Measurements from ENCODE around the gene TTLL11. TPM values are rescaled to one million over a fixed set of nuclear protein-coding genes. Genes with fewer than 3 reads are reported as not detected.

The TTLL11 gene
- total RNA-seq, 2 experiments from 2014 or later = 3.3 to 6.9 TPM

GRCh38 chr9:121876658-121877271 lies 216.3 kb downstream of the TTLL11 start:
- Histone ChIP-seq H3K9me2 (ENCODE audit: insufficient read depth, low read length) (no peaks in the 10 kb centered on the region), H3K79me2 (ENCODE audit: insufficient read depth, low read depth, low read length) (no peaks in the 10 kb centered on the region), H2AFZ (ENCODE audit: low read length) (no peak overlapping the region), H4K20me1 (ENCODE audit: insufficient read depth, low read length) (no peaks in the 10 kb centered on the region), H3K4me2 (ENCODE audit: low read length) (no peak overlapping the region), H3K36me3 (ENCODE audit: insufficient read depth, low read length) (no peaks in the 10 kb centered on the region), H3K4me1 (ENCODE audit: insufficient read depth, low read length, poor library complexity, severe bottlenecking) (no peaks in the 10 kb centered on the region), H3K9me3 (ENCODE audit: low read length) (no peaks in the 10 kb centered on the region), H3K27ac (ENCODE audit: low read depth, low read length, poor library complexity, severe bottlenecking) (no peak overlapping the region), H3K4me3 (ENCODE audit: low read depth, low read length, poor library complexity, severe bottlenecking) (no peak overlapping the region)
- no TSS peak for BruUV-seq (replicated peaks)
- intact Hi-C loops (cut with micrococcal nuclease; ENCODE audit: unreplicated experiment) = no loop called here
- DNase-seq (ENCODE audit: low spot score) = no peak
- CTCF ChIA-PET (ENCODE audit: unreplicated experiment) = no interaction called here
- no peak for TF ChIP-seq EZH2phosphoT487 (IDR thresholded peaks at IDR 0.05; ENCODE audit: borderline replicate concordance, low read depth, low read length)
- POLR2A ChIA-PET = interaction anchor here (0.6 to 1.4 kb wide), 3 partner anchors 12 to 22 kb away, joined by 3 to 5 read pairs (median 5); no protein-coding TSS in a partner anchor

- intact Hi-C loops (cut with micrococcal nuclease; ENCODE audit: unreplicated experiment) = no loop called here
- Histone ChIP-seq H4K20me1 (ENCODE audit: insufficient read depth, low read length) (no peaks in the 10 kb centered on the region), H3K4me2 (ENCODE audit: low read length) (no peak overlapping the region), H3K4me1 (ENCODE audit: insufficient read depth, low read length, poor library complexity, severe bottlenecking) (no peaks in the 10 kb centered on the region), H3K9me2 (ENCODE audit: insufficient read depth, low read length) (no peaks in the 10 kb centered on the region), H3K36me3 (ENCODE audit: insufficient read depth, low read length) (no peaks in the 10 kb centered on the region), H2AFZ (ENCODE audit: low read length) (no peak overlapping the region), H3K9me3 (ENCODE audit: low read length) (no peaks in the 10 kb centered on the region), H3K4me3 (ENCODE audit: low read depth, low read length, poor library complexity, severe bottlenecking) (no peak overlapping the region), H3K27ac (ENCODE audit: low read depth, low read length, poor library complexity, severe bottlenecking) (no peak overlapping the region), H3K79me2 (ENCODE audit: insufficient read depth, low read depth, low read length) (no peaks in the 10 kb centered on the region)
- BruUV-seq (replicated peaks) = no TSS peak
- DNase-seq (ENCODE audit: low spot score) = no peak
- TF ChIP-seq EZH2phosphoT487 (IDR thresholded peaks at IDR 0.05; ENCODE audit: borderline replicate concordance, low read depth, low read length) = no peak
- TF ChIP-seq, protein P1, sequence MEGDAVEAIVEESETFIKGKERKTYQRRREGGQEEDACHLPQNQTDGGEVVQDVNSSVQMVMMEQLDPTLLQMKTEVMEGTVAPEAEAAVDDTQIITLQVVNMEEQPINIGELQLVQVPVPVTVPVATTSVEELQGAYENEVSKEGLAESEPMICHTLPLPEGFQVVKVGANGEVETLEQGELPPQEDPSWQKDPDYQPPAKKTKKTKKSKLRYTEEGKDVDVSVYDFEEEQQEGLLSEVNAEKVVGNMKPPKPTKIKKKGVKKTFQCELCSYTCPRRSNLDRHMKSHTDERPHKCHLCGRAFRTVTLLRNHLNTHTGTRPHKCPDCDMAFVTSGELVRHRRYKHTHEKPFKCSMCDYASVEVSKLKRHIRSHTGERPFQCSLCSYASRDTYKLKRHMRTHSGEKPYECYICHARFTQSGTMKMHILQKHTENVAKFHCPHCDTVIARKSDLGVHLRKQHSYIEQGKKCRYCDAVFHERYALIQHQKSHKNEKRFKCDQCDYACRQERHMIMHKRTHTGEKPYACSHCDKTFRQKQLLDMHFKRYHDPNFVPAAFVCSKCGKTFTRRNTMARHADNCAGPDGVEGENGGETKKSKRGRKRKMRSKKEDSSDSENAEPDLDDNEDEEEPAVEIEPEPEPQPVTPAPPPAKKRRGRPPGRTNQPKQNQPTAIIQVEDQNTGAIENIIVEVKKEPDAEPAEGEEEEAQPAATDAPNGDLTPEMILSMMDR (conservative IDR thresholded peaks at IDR 0.05; ENCODE audit: low read length) = no peak
- ChIA-PET CTCF (ENCODE audit: unreplicated experiment) (no interaction called here), POLR2A (interaction anchor here (1.4 kb wide), 1 partner anchor 22 kb away, joined by 5 read pairs; no protein-coding TSS in a partner anchor)
These were observed 216.9 kb downstream of the TTLL11 start for GRCh38 chr9:121876255-121876654.

GRCh38 chr9:121874524-121874923 lies 218.6 kb downstream of the TTLL11 start:
- BruUV-seq (replicated peaks) = no TSS peak
- Histone ChIP-seq H3K4me1 (ENCODE audit: insufficient read depth, low read length, poor library complexity, severe bottlenecking) (no peaks in the 10 kb centered on the region), H3K36me3 (ENCODE audit: insufficient read depth, low read length) (no peaks in the 10 kb centered on the region), H3K4me2 (ENCODE audit: low read length) (no peak overlapping the region), H2AFZ (ENCODE audit: low read length) (no peak overlapping the region), H3K4me3 (ENCODE audit: low read depth, low read length, poor library complexity, severe bottlenecking) (no peak overlapping the region), H4K20me1 (ENCODE audit: insufficient read depth, low read length) (no peaks in the 10 kb centered on the region), H3K9me2 (ENCODE audit: insufficient read depth, low read length) (no peaks in the 10 kb centered on the region), H3K27ac (ENCODE audit: low read depth, low read length, poor library complexity, severe bottlenecking) (no peak overlapping the region), H3K79me2 (ENCODE audit: insufficient read depth, low read depth, low read length) (no peaks in the 10 kb centered on the region), H3K9me3 (ENCODE audit: low read length) (no peaks in the 10 kb centered on the region)
- ChIA-PET POLR2A (interaction anchor here (0.7 to 1.6 kb wide), 3 partner anchors 11 to 705 kb away, joined by 3 to 6 read pairs (median 5); no protein-coding TSS in a partner anchor), CTCF (ENCODE audit: unreplicated experiment) (no interaction called here)
- intact Hi-C loops (cut with micrococcal nuclease; ENCODE audit: unreplicated experiment) = no loop called here
- TF ChIP-seq, protein P1 (conservative IDR thresholded peaks at IDR 0.05; ENCODE audit: low read length) = no peak
- TF ChIP-seq EZH2phosphoT487 (IDR thresholded peaks at IDR 0.05; ENCODE audit: borderline replicate concordance, low read depth, low read length) = no peak
- no peak for DNase-seq (ENCODE audit: low spot score)
